Natural killer cell (primary cell): ENCODE data around the gene RAB11FIP5. TPM values are rescaled to one million over a fixed set of nuclear protein-coding genes. Genes with fewer than 3 reads are reported as not detected.

Experiments used
- ATAC-seq, 3 donors: fragments of 150-1000 bp in 2 of 3; fragments of 200-7000 bp in 1 of 3; cut with Tn5 transposase; 1 replicate in 1 of 3; 2 replicates in 2 of 3; pipeline ENCODE4 v1.10.0; 2021; ENCODE audit warnings: mild to moderate bottlenecking in 2 of 3, moderate library complexity in 2 of 3
- DNase-seq, 2 donors: peaks; one replicate each; pipeline versions ENCODE4 v3.0.0 to v3.0.0-alpha.2; 2013 to 2021; ENCODE audit warnings: mixed read lengths in 1 of 2
- H3K27ac ChIP-seq: one replicate; pipeline ENCODE4 v1.5.1; 2013; ENCODE audit warnings: mild to moderate bottlenecking, low read length
- H3K27me3 ChIP-seq: one replicate; pipeline ENCODE4 v1.6.1; 2013; ENCODE audit warnings: low read length; ENCODE audit not compliant: control insufficient read depth, insufficient read depth
- H3K36me3 ChIP-seq: one replicate; pipeline ENCODE4 v1.6.1; 2013; ENCODE audit warnings: low read length; ENCODE audit not compliant: control insufficient read depth, insufficient read depth
- H3K4me1 ChIP-seq: one replicate; pipeline ENCODE4 v1.6.1; 2013; ENCODE audit warnings: low read length; ENCODE audit not compliant: control insufficient read depth, insufficient read depth
- H3K4me3 ChIP-seq: one replicate; pipeline ENCODE4 v1.5.1; 2013; ENCODE audit warnings: low read length
- H3K9me3 ChIP-seq: one replicate; pipeline ENCODE4 v1.6.1; 2013; ENCODE audit warnings: low read length; ENCODE audit not compliant: control insufficient read depth, insufficient read depth
- H3K27ac Mint-ChIP-seq, 2 donors: one replicate each; pipeline ENCODE4 v1.8.0; 2022; ENCODE audit warnings: mild to moderate bottlenecking in 2 of 2, mixed read lengths in 2 of 2, moderate library complexity in 1 of 2
- H3K27me3 Mint-ChIP-seq, 2 donors: one replicate each; pipeline ENCODE4 v1.8.0; 2022; ENCODE audit warnings: low read depth in 2 of 2, mixed read lengths in 2 of 2
- H3K36me3 Mint-ChIP-seq: one replicate; pipeline ENCODE4 v1.8.0; 2022; ENCODE audit warnings: mixed read lengths
- H3K4me1 Mint-ChIP-seq, 2 donors: one replicate each; pipeline ENCODE4 v1.8.0; 2022; ENCODE audit warnings: mixed read lengths in 2 of 2
- H3K4me3 Mint-ChIP-seq: one replicate; pipeline ENCODE4 v1.8.0; 2022; ENCODE audit warnings: mild to moderate bottlenecking, moderate library complexity, mixed read lengths
- H3K9me3 Mint-ChIP-seq, 2 donors: one replicate each; pipeline ENCODE4 v1.8.0; 2022; ENCODE audit warnings: mixed read lengths in 2 of 2
- WGBS: methylation state at CpG from one replicate; pipeline ENCODE4 v1.1.7; 2013; ENCODE audit warnings: missing lambda C conversion rate; ENCODE audit not compliant: insufficient coverage; 5-methylcytosine and 5-hydroxymethylcytosine counted together
- intact Hi-C: fragments of 100-400 bp; cut with micrococcal nuclease; formaldehyde crosslinking; loops from one replicate; pipeline ENCODE4 v1.14.2; 2022
- total RNA-seq, 4 donors: library from RNA; stranded (reverse); fragments of 120-200 nt in 1 of 4; gene quantifications; one replicate each; pipeline versions ENCODE4 v1.2.3 to v1.2.4, GENCODE V29; 2013 to 2022
- TF ChIP-seq, protein P1 (sequence below): fragments of 200-600 bp; IDR thresholded peaks from one replicate; pipeline ENCODE4 v1.8.0; 2022; ENCODE audit warnings: antibody characterized with exemption

RAB11FIP5 gene
- total RNA-seq, 3 donors from 2014 or later (not counting 1 experiment from before 2014, with no cell fraction given) = 4.9 to 15.9 (median 11.2) TPM

DNA sequence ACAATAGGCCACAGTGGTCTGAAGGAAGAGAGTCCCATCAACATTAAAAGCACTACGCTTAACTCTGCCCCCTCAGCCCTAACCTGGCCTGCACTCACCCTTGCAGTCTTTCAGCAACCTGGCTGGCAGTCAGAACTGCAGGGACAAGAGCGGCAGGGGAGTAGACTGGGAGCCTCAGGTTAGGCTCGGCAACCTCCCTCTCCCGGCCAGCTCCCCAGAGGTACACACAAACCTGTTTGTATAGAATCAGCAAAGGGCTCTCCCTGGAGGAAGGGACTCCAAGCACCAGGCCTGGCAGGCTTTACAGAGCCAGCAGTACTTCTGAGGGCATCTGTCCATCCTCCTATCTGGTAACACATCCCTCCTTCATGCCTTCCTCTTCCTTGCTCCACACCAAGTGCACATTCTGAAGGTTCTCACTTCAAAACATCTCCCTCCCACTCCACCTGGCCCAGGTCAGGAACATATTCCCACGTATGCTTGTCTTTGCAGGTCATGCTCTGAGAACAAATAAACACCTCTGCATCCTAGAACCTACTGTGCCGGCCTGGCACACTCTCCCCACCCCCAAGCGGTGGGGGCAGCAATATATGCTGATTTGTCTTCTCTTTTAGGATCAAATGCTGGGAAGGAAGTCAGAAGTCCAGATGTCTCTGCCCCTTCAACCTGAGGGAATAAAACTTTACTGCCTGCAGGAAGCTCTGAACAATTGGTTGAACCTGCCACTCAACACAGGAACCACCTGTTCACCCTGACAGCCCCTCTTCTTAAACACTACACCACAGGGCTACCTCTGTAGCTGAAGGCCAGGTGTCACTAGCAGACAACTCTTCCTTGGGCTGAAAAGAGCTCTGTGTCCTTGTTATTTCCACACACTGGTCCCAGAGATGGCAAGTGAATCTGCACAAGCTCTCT, 28.6 kb downstream of the RAB11FIP5 start:
- H3K36me3 ChIP-seq = no peaks in the 10 kb centered on the region
- no peak overlapping the region for H3K27ac Mint-ChIP-seq
- DNase-seq = no peak
- peaks cover 0 to 6% of the 10 kb centered on the region in 2 donors for H3K27me3 Mint-ChIP-seq
- no peak overlapping the region for H3K27ac ChIP-seq
- no peaks in the 10 kb centered on the region for H3K9me3 ChIP-seq
- H3K4me3 Mint-ChIP-seq = no peak overlapping the region
- intact Hi-C loops = no loop called here
- H3K4me3 ChIP-seq = no peak overlapping the region
- no peaks in the 10 kb centered on the region for H3K9me3 Mint-ChIP-seq
- WGBS = 90% methylated on average over 5 of the region's 7 CpGs
- no peaks in the 10 kb centered on the region for H3K36me3 Mint-ChIP-seq
- H3K4me1 ChIP-seq = no peaks in the 10 kb centered on the region
- no peaks in the 10 kb centered on the region for H3K27me3 ChIP-seq
- peaks cover 0 to 8% of the 10 kb centered on the region in 2 donors for H3K4me1 Mint-ChIP-seq
- ATAC-seq = no peak
- TF ChIP-seq, protein P1, sequence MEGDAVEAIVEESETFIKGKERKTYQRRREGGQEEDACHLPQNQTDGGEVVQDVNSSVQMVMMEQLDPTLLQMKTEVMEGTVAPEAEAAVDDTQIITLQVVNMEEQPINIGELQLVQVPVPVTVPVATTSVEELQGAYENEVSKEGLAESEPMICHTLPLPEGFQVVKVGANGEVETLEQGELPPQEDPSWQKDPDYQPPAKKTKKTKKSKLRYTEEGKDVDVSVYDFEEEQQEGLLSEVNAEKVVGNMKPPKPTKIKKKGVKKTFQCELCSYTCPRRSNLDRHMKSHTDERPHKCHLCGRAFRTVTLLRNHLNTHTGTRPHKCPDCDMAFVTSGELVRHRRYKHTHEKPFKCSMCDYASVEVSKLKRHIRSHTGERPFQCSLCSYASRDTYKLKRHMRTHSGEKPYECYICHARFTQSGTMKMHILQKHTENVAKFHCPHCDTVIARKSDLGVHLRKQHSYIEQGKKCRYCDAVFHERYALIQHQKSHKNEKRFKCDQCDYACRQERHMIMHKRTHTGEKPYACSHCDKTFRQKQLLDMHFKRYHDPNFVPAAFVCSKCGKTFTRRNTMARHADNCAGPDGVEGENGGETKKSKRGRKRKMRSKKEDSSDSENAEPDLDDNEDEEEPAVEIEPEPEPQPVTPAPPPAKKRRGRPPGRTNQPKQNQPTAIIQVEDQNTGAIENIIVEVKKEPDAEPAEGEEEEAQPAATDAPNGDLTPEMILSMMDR = no peak

DNA sequence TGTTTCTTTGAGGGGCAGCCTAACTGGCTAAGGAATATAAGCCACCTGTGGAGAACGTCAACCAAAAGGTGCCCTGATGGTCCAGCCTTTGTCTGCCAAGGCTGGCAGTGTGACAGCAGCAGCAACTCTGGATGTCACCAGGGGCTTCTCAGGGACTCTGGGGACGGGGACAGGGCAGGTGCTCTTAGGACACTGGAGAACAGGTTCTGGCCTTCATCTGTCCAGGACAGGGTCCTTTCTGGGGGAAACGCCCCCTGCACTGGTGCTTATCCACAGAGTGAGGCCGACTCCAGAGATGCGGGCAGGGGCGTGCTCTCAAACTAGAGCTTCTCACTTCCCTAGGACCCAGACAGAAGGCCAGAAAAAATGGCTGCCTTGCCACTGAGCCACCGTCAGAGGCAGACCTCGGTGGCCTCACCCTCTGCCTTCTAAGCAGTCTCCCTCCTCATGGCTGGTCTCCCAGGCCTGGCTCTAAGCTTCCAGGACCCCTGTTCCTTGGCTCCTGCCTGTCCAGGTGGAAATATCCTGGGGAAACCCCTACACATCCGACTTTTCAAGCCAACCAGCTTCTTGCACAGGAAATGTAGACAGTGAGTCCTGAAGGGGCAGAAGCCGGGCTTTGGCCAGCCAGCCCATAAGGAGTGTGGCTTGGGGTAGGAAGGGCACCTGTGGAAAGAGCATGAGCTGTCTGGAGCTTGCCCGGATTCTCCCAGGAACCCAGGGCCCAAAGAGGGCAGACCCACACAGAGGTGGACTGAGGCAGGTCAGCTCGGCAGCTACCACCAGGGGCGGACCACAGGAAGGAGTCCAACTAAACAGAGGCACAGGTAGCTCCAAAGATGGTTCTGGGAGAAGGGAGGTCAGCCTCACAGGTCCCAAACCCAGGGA, 30.0 kb downstream of the RAB11FIP5 start:
- H3K27me3 Mint-ChIP-seq = peaks cover 0 to 11% of the 10 kb centered on the region in 2 donors

DNA sequence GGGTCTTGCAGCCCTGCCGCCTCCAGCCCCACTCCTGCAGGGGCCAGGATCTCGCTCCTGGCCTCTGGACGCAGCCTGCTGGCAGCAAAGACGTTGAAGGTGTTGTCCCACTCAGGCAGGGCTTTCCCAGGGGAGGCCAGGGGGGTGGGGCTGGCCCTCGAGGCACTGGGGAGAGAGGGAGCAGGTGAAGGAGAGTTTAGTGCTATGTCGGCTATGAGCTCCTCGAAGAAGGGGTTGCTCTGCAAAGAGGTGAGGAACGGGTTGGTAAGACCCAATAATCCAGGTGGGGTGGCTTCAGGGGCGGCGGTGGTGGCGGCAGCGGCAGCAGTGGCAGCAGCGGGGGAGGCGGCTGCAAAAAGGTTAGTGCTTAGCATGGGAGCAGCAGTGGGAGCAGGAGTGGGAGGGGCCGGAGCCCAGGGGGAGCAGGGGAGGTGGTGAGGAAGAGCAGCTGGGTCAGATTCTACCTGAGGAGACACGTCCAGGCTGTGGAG, 31.5 kb downstream of the RAB11FIP5 start:
- Histone ChIP-seq H3K36me3 (no peaks in the 10 kb centered on the region), H3K9me3 (no peaks in the 10 kb centered on the region), H3K4me3 (no peak overlapping the region), H3K27ac (no peak overlapping the region), H3K4me1 (no peaks in the 10 kb centered on the region), H3K27me3 (no peaks in the 10 kb centered on the region)
- Mint-ChIP-seq H3K9me3 (no peaks in the 10 kb centered on the region), H3K36me3 (no peaks in the 10 kb centered on the region), H3K27ac (no peak overlapping the region), H3K27me3 (peaks cover 0 to 23% of the 10 kb centered on the region in 2 donors), H3K4me1 (peaks cover 0 to 10% of the 10 kb centered on the region in 2 donors), H3K4me3 (no peak overlapping the region)
- WGBS = 89% methylated on average over 16 of the region's 16 CpGs
- TF ChIP-seq, protein P1 = no peak
- DNase-seq (no peak), ATAC-seq (no peak)
- intact Hi-C loops = no loop called here

More for the DNA sequence above, 30.0 kb downstream of the RAB11FIP5 start:
- ATAC-seq = no peak
- 93% methylated on average over 13 of the region's 13 CpGs for WGBS
- no peak overlapping the region for H3K27ac Mint-ChIP-seq
- TF ChIP-seq, protein P1 = no peak
- peaks cover 0 to 10% of the 10 kb centered on the region in 2 donors for H3K4me1 Mint-ChIP-seq
- no peaks in the 10 kb centered on the region for H3K36me3 Mint-ChIP-seq
- H3K4me3 Mint-ChIP-seq = no peak overlapping the region
- H3K9me3 Mint-ChIP-seq = no peaks in the 10 kb centered on the region
- Histone ChIP-seq H3K27ac (no peak overlapping the region), H3K9me3 (no peaks in the 10 kb centered on the region), H3K4me1 (no peaks in the 10 kb centered on the region), H3K27me3 (no peaks in the 10 kb centered on the region), H3K36me3 (no peaks in the 10 kb centered on the region), H3K4me3 (no peak overlapping the region)
- no peak for DNase-seq
- intact Hi-C loops = no loop called here
